K562 (cell line): ENCODE measurements around the gene AQP1. TPM values are rescaled to one million over a fixed set of nuclear protein-coding genes. Genes with fewer than 3 reads are reported as not detected.
A peak's percentile ranks its signal among the peaks of the same experiment; 100 is the strongest.

Experiments
- ATAC-seq: fragments of 200-7000 bp; cut with Tn5 transposase; 3 replicates; pipeline ENCODE4 v1.9.1; 2020; ENCODE audit warnings: moderate library complexity
- BruUV-seq: library from RNA; stranded (reverse); fragments of 400-500 nt; replicated peaks from 2 replicates; lab custom pipeline; 2021; lab: Mats Ljungman, UMichigan
- CTCF ChIA-PET: fragments of 300-600 bp; formaldehyde crosslinking; extraction: SDS; loops from one replicate; lab custom pipeline; 2021; ENCODE audit warnings: low intra/inter-chr PET ratio; lab: Yijun Ruan, JAX
- POLR2A ChIA-PET: fragments of 300-600, 350-650 bp; sonication (Branson Sonifier 250); formaldehyde crosslinking; extraction: SDS; loops from one replicate; lab custom pipeline; 2021; ENCODE audit warnings: antibody characterized with exemption, inconsistent platforms; lab: Yijun Ruan, JAX
- DNase-seq, 4 experiments: peaks; one replicate each; pipeline versions ENCODE4 v3.0.0 to v3.0.0-alpha.2; 2011 to 2018; ENCODE audit warnings: low spot score in 3 of 4, mixed read lengths in 3 of 4; ENCODE audit errors: extremely low read depth in 1 of 4
- FAIRE-seq: peaks from 2 replicates; lab custom pipeline; 2011; peaks lifted over from hg19 to GRCh38; lab: Jason Lieb, UNC
- H2AFZ ChIP-seq: 2 replicates; pipeline ENCODE4 v1.6.0; 2011; ENCODE audit warnings: low read depth, low read length, control low read depth, inconsistent platforms
- H3K27ac ChIP-seq: fragments of 200-600 bp; 3 replicates; pipeline ENCODE4 v1.8.0; 2011; ENCODE audit warnings: low read depth, mild to moderate bottlenecking, control low read depth, inconsistent platforms, low read length, moderate library complexity, mixed read lengths; ENCODE audit errors: extremely low read depth
- H3K27me3 ChIP-seq, 2 experiments: fragments of 300-600 bp in 1 of 2; 2 replicates in 1 of 2; 3 replicates in 1 of 2; pipeline versions ENCODE4 v1.6.0 to v1.8.0; 2011; ENCODE audit warnings: inconsistent platforms in 2 of 2, low read length in 2 of 2, mild to moderate bottlenecking in 1 of 2, mixed read lengths in 1 of 2, moderate library complexity in 1 of 2; ENCODE audit not compliant: control insufficient read depth in 2 of 2, insufficient read depth in 2 of 2
- H3K36me3 ChIP-seq: fragments of 300-600 bp; 3 replicates; pipeline ENCODE4 v1.8.0; 2011; ENCODE audit warnings: mild to moderate bottlenecking, low read length, inconsistent platforms; ENCODE audit not compliant: control insufficient read depth, insufficient read depth
- H3K4me1 ChIP-seq, 2 experiments: fragments of 200-600 bp in 1 of 2; replicated peaks in 1 of 2; 2 replicates in 1 of 2; 3 replicates in 1 of 2; pipeline versions ENCODE4 v1.5.1 to v1.8.0; 2011; ENCODE audit warnings: inconsistent platforms in 2 of 2, low read length in 2 of 2, mild to moderate bottlenecking in 1 of 2, mixed read lengths in 1 of 2, moderate library complexity in 1 of 2; ENCODE audit not compliant: control insufficient read depth in 2 of 2, insufficient read depth in 2 of 2
- H3K4me2 ChIP-seq: 2 replicates; pipeline ENCODE4 v1.6.1; 2011; ENCODE audit warnings: low read length, control low read depth, inconsistent platforms, mixed read lengths; ENCODE audit not compliant: insufficient read depth
- H3K4me3 ChIP-seq: fragments of 200-600 bp; sonication (generic), shearing (Covaris generic); 2 replicates; pipeline ENCODE4 v1.5.1; 2016; ENCODE audit warnings: control low read depth, inconsistent platforms
- H3K79me2 ChIP-seq: fragments of 200-600 bp; 3 replicates; pipeline ENCODE4 v1.8.0; 2011; ENCODE audit warnings: low read length, inconsistent platforms; ENCODE audit not compliant: control insufficient read depth, insufficient read depth
- H3K9ac ChIP-seq, 2 experiments: 2 replicates each; pipeline versions ENCODE4 v1.6.0 to v1.6.1; 2011; ENCODE audit warnings: low read depth in 2 of 2, low read length in 2 of 2, control low read depth in 1 of 2, inconsistent platforms in 1 of 2, mild to moderate bottlenecking in 1 of 2, mixed read lengths in 1 of 2; ENCODE audit not compliant: insufficient read depth in 1 of 2
- H3K9me1 ChIP-seq: one replicate; pipeline ENCODE4 v1.6.0; 2011; ENCODE audit warnings: inconsistent platforms, mild to moderate bottlenecking, low read length, moderate library complexity; ENCODE audit not compliant: control insufficient read depth, insufficient read depth
- H3K9me3 ChIP-seq: replicated peaks from 2 replicates; pipeline ENCODE4 v1.5.1; 2011; ENCODE audit warnings: low read depth, low read length, inconsistent platforms; ENCODE audit not compliant: control insufficient read depth, insufficient read depth
- H4K20me1 ChIP-seq: replicated peaks from 2 replicates; pipeline ENCODE4 v1.6.1; 2011; ENCODE audit warnings: low read length, inconsistent platforms, mixed read lengths; ENCODE audit not compliant: control insufficient read depth, insufficient read depth
- ELF4 ChIP-seq: fragments of 450-650 bp; formaldehyde crosslinking; IDR thresholded peaks from 2 replicates; pipeline ENCODE4 v1.4.0; 2022; ENCODE audit warnings: missing genetic modification characterization
- ESRRA ChIP-seq: fragments of 450-650 bp; IDR thresholded peaks from 2 replicates; pipeline ENCODE4 v1.6.1; 2014; ENCODE audit warnings: low read depth, mild to moderate bottlenecking, moderate library complexity, borderline replicate concordance
- HEY1 ChIP-seq: fragments of 250-450 bp; sonication (Bioruptor Pico); IDR thresholded peaks from 2 replicates; pipeline ENCODE4 v1.5.0; 2020; ENCODE audit warnings: mild to moderate bottlenecking, moderate library complexity, borderline replicate concordance
- KHSRP ChIP-seq: fragments of 450-650 bp; IDR thresholded peaks from 2 replicates; pipeline ENCODE4 v1.6.1; 2017
- KLF13 ChIP-seq: fragments of 450-650 bp; IDR thresholded peaks from 2 replicates; pipeline ENCODE4 v1.6.1; 2016; ENCODE audit warnings: missing genetic modification characterization, low read depth, mild to moderate bottlenecking, missing compliant biosample characterization, moderate library complexity, borderline replicate concordance
- LCOR ChIP-seq: sonication (generic); formaldehyde crosslinking; IDR thresholded peaks from 2 replicates; pipeline ENCODE4 v1.8.0; 2022; ENCODE audit warnings: mild to moderate bottlenecking, missing genetic modification reagents
- MAFG ChIP-seq: fragments of 450-650 bp; conservative IDR thresholded peaks from 2 replicates; pipeline ENCODE4 v1.6.1; 2016; ENCODE audit warnings: missing genetic modification characterization, missing compliant biosample characterization
- MAZ ChIP-seq, 2 experiments: fragments of 450-650 bp in 1 of 2; sonication (generic) in 1 of 2; formaldehyde crosslinking; IDR thresholded peaks in 1 of 2; conservative IDR thresholded peaks in 1 of 2; 2 replicates each; pipeline versions ENCODE4 v1.4.0 to v1.5.0; 2020; ENCODE audit warnings: mild to moderate bottlenecking in 1 of 2, missing genetic modification reagents in 1 of 2
- MYNN ChIP-seq, 2 experiments: sonication (generic); formaldehyde crosslinking in 1 of 2; IDR thresholded peaks; 2 replicates each; pipeline versions ENCODE4 v1.5.0 to v1.6.1; 2016 to 2020; ENCODE audit warnings: antibody characterized with exemption in 1 of 2, missing genetic modification reagents in 1 of 2
- RBM14 ChIP-seq: fragments of 200-400 bp; formaldehyde crosslinking; IDR thresholded peaks from 2 replicates; pipeline ENCODE4 v1.6.1; 2018; ENCODE audit warnings: low read depth, mild to moderate bottlenecking, low read length, moderate library complexity, borderline replicate concordance; ENCODE audit not compliant: insufficient read depth
- WHSC1 ChIP-seq: IDR thresholded peaks from one replicate; pipeline ENCODE4 v1.6.1; 2012; ENCODE audit warnings: low read length, control low read depth, inconsistent platforms
- ZNF140 ChIP-seq: fragments of 250-450 bp; sonication (Bioruptor Pico); IDR thresholded peaks from 2 replicates; pipeline ENCODE4 v1.8.0; 2021; ENCODE audit warnings: moderate library complexity, mild to moderate bottlenecking, inconsistent platforms
- ZNF165 ChIP-seq: fragments of 250-450 bp; sonication (Bioruptor Pico); IDR thresholded peaks from 2 replicates; pipeline ENCODE4 v1.4.0; 2020; ENCODE audit warnings: borderline replicate concordance
- ZNF263 ChIP-seq: sonication (generic); formaldehyde crosslinking; IDR thresholded peaks from 2 replicates; pipeline ENCODE4 v1.8.0; 2022; ENCODE audit warnings: mild to moderate bottlenecking, missing genetic modification reagents, borderline replicate concordance
- ZNF583 ChIP-seq: fragments of 250-450 bp; sonication (Bioruptor Pico); IDR thresholded peaks from 2 replicates; pipeline ENCODE4 v1.4.0; 2020
- WGBS: fragments of 100-300 bp; shearing (Covaris generic); methylation state at CpG from one replicate; pipeline ENCODE4 v1.1.6; 2016; ENCODE audit warnings: low coverage, mixed read lengths; ENCODE audit not compliant: insufficient coverage; ENCODE audit errors: missing lambda C conversion rate; 5-methylcytosine and 5-hydroxymethylcytosine counted together
- in situ Hi-C: fragments of 300-500 bp; cut with MboI; formaldehyde crosslinking; loops from 4 replicates; pipeline ENCODE4 v1.15.0; 2018; ENCODE audit warnings: inconsistent platforms, mixed read lengths
- intact Hi-C: fragments of 100-400 bp; cut with micrococcal nuclease; formaldehyde crosslinking; loops from 2 replicates; pipeline ENCODE4 v1.14.2; 2022
- polyA plus RNA-seq, 8 experiments: library from polyadenylated mRNA; depleted of rRNA in 4 of 8; stranded (reverse) in 5 of 8; unstranded in 3 of 8; fragments of >200 nt; fragmentation: Nextera tagmentation in 2 of 8; fragmentation: Illumina TruSeq in 1 of 8; extraction: Ambion mirVana in 2 of 8; extraction: Trizol in 1 of 8; gene quantifications; 2 replicates each; pipeline versions ENCODE4 v1.2.1 to v1.2.3, GENCODE V29; 2011 to 2014; ENCODE audit warnings: inconsistent platforms in 1 of 8, missing spikeins in 1 of 8
- total RNA-seq, 7 experiments: library from RNA; depleted of rRNA in 6 of 7; stranded (reverse); fragments of >200 nt in 6 of 7; fragmentation: Illumina TruSeq in 2 of 7; extraction: Trizol in 2 of 7; gene quantifications; 2 replicates each; pipeline versions ENCODE4 v1.2.1 to v1.2.3, GENCODE V29; 2011 to 2021; ENCODE audit warnings: low replicate concordance in 1 of 7
- TF ChIP-seq, protein P1 (sequence below): fragments of 450-650 bp; IDR thresholded peaks from 2 replicates; pipeline ENCODE4 v1.6.1; 2016; ENCODE audit warnings: antibody characterized with exemption
- TF ChIP-seq, protein P2 (sequence below): sonication (generic); formaldehyde crosslinking; IDR thresholded peaks from 2 replicates; pipeline ENCODE4 v1.8.0; 2022; ENCODE audit warnings: missing genetic modification reagents, mild to moderate bottlenecking, moderate library complexity, borderline replicate concordance
- TF ChIP-seq, protein P3 (sequence below): fragments of 450-650 bp; formaldehyde crosslinking; IDR thresholded peaks from 2 replicates; pipeline ENCODE4 v1.4.0; 2020; ENCODE audit warnings: mild to moderate bottlenecking, moderate library complexity

The AQP1 gene
- total and polyA plus RNA-seq, 9 of the 15 experiments (the other 6 are each of a cell fraction or from before 2014, with no cell fraction given): 0.18 to 12.6 (median 4.1) TPM

DNA sequence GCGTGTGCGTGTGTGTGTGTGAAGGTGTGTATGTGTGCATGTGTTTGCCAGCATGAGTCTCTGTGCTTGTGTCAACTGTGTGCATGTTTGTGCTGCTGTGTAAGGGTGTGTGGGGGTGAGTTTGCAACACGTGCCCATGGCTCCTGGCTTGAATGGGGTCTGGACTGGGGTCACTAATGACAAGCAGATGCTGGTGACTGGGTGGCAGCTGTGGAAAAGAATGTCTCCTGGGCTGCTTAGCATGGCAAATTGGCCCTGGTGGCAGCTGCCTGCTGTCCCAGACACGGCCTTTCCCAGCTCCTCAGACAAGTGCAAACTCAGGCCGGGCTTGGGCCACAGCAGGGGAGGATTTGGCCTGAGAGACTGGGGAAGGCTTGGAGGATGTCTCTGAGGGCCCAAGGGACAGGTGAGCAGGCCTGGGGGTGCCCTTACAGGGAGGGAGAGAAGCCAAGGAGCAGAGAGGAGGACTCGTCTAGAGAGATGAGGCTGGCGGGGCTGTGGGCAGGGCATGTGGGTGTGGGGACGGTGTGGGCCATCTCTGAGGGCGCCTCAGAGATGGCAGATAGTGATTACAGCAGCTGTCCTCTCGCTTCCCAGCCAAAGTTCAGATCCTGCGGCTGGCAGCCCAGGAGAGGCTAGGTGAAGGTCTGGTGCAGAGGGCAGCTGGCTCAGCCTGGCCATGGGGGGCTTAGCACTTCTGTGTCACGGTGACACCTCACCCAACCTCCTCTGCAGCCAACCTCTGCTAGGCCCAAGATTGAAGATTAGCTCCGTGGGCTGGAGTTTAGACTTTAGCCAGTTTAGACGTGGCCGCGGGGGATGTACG is 1.5 kb downstream of the AQP1 start:
- no peak overlapping the region for H3K4me3 ChIP-seq
- CTCF ChIA-PET: no interaction called here
- ATAC-seq: no peak
- H4K20me1 ChIP-seq: no peaks in the 10 kb centered on the region
- 0 out of 2 replicates have a peak overlapping the region, but pooled peaks have one; percentile 13 for H2AFZ ChIP-seq
- peak; percentile 15 for FAIRE-seq
- in situ Hi-C loops: no loop called here
- H3K27ac ChIP-seq: no peak overlapping the region
- DNase-seq: no peak
- intact Hi-C loops: no loop called here
- peak overlapping the region; percentile 20 to 87; a peak in 3 of 4 replicates for H3K9ac ChIP-seq
- no peaks in the 10 kb centered on the region for H3K9me1 ChIP-seq
- no TSS peak for BruUV-seq
- H3K79me2 ChIP-seq: no peaks in the 10 kb centered on the region; the same call in 2 of the 3 replicates
- H3K36me3 ChIP-seq: no peaks in the 10 kb centered on the region
- peaks cover 60 to 87% of the 10 kb centered on the region in 2 experiments for H3K4me1 ChIP-seq
- WGBS: 45% methylated on average over 17 of the region's 17 CpGs
- H3K9me3 ChIP-seq: no peaks in the 10 kb centered on the region
- no peaks in the 10 kb centered on the region for H3K27me3 ChIP-seq
- POLR2A ChIA-PET: interaction anchor here (0.6 to 1.4 kb wide), 4 partner anchors 14 to 60 kb away, joined by 3 to 5 read pairs (median 3); no protein-coding TSS in a partner anchor
- H3K4me2 ChIP-seq: peak overlapping the region; percentile 45
- TF ChIP-seq ZNF263 (CRISPR knock-in tag): 0 out of 2 replicates have a peak, but pooled peaks have one; percentile 9
- TF ChIP-seq ZNF140 (CRISPR knock-in tag): no peak
- no peak for TF ChIP-seq MYNN (IDR thresholded peaks at IDR 0.05)
- TF ChIP-seq MYNN (CRISPR knock-in tag; IDR thresholded peaks at IDR 0.05): no peak
- peak; percentile 52; the same call in 1 of the 2 replicates for TF ChIP-seq ELF4 (CRISPR knock-in tag)
- TF ChIP-seq HEY1 (CRISPR knock-in tag): no peak
- no peak for TF ChIP-seq KLF13 (tag)
- TF ChIP-seq, protein P1, sequence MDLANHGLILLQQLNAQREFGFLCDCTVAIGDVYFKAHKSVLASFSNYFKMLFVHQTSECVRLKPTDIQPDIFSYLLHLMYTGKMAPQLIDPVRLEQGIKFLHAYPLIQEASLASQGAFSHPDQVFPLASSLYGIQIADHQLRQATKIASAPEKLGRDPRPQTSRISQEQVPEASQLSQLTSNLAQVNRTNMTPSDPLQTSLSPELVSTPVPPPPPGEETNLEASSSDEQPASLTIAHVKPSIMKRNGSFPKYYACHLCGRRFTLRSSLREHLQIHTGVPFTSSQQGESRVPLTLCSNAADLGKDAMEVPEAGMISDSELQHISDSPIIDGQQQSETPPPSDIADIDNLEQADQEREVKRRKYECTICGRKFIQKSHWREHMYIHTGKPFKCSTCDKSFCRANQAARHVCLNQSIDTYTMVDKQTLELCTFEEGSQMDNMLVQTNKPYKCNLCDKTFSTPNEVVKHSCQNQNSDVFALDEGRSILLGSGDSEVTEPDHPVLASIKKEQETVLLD: no peak
- 0 out of 2 replicates have a peak, but pooled peaks have one; percentile 18 for TF ChIP-seq LCOR (CRISPR knock-in tag)
- TF ChIP-seq ZNF165 (CRISPR knock-in tag): no peak
- TF ChIP-seq WHSC1: no peak
- TF ChIP-seq ESRRA: no peak
- TF ChIP-seq ZNF583 (CRISPR knock-in tag): peak; percentile 74; the same call in 1 of the 2 replicates
- TF ChIP-seq KHSRP: no peak
- TF ChIP-seq, protein P2, sequence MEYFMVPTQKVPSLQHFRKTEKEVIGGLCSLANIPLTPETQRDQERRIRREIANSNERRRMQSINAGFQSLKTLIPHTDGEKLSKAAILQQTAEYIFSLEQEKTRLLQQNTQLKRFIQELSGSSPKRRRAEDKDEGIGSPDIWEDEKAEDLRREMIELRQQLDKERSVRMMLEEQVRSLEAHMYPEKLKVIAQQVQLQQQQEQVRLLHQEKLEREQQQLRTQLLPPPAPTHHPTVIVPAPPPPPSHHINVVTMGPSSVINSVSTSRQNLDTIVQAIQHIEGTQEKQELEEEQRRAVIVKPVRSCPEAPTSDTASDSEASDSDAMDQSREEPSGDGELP (CRISPR knock-in tag): 0 out of 2 replicates have a peak, but pooled peaks have one; percentile 27
- no peak for TF ChIP-seq RBM14
- TF ChIP-seq, protein P3, sequence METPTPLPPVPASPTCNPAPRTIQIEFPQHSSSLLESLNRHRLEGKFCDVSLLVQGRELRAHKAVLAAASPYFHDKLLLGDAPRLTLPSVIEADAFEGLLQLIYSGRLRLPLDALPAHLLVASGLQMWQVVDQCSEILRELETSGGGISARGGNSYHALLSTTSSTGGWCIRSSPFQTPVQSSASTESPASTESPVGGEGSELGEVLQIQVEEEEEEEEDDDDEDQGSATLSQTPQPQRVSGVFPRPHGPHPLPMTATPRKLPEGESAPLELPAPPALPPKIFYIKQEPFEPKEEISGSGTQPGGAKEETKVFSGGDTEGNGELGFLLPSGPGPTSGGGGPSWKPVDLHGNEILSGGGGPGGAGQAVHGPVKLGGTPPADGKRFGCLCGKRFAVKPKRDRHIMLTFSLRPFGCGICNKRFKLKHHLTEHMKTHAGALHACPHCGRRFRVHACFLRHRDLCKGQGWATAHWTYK (CRISPR knock-in tag): 0 out of 2 replicates have a peak, but pooled peaks have one; percentile 24
- TF ChIP-seq MAZ (CRISPR knock-in tag; conservative IDR thresholded peaks at IDR 0.05 in 1 of 2, IDR thresholded peaks at IDR 0.05 in 1 of 2): no peak
- TF ChIP-seq MAFG: no peak
